BLaER1 treated with 17β-estradiol and CSF1 and Interleukin-3, amounts not matched to agents 10 nM and 100 nM (cell line): Measurements from ENCODE around the gene ILKAP.

ENCODE experiments used
- H3K27ac ChIP-seq, 11 experiments: shearing (Covaris generic); formaldehyde crosslinking; 2 replicates each; pipeline ENCODE4 v1.8.1; 2022
- H3K27me3 ChIP-seq, 11 experiments: shearing (Covaris generic); formaldehyde crosslinking; 2 replicates each; pipeline ENCODE4 v1.8.1; 2022
- H3K36me3 ChIP-seq, 11 experiments: shearing (Covaris generic); formaldehyde crosslinking; 2 replicates each; pipeline ENCODE4 v1.8.1; 2022
- H3K4me1 ChIP-seq, 10 experiments: shearing (Covaris generic); formaldehyde crosslinking; 2 replicates each; pipeline ENCODE4 v1.8.1; 2022
- H3K4me2 ChIP-seq, 11 experiments: shearing (Covaris generic); formaldehyde crosslinking; 2 replicates each; pipeline ENCODE4 v1.8.1; 2022
- H3K4me3 ChIP-seq, 10 experiments: shearing (Covaris generic); formaldehyde crosslinking; 2 replicates each; pipeline ENCODE4 v1.8.1; 2022
- H3K9ac ChIP-seq, 11 experiments: shearing (Covaris generic); formaldehyde crosslinking; 2 replicates each; pipeline ENCODE4 v1.8.1; 2022
- H3K9me3 ChIP-seq, 11 experiments: shearing (Covaris generic); formaldehyde crosslinking; replicated peaks in 1 of 11; 2 replicates each; pipeline ENCODE4 v1.8.1; 2022
- H4K20me1 ChIP-seq, 11 experiments: shearing (Covaris generic); formaldehyde crosslinking; 2 replicates each; pipeline ENCODE4 v1.8.1; 2022
- Cebpa-rat ChIP-seq, 11 experiments: shearing (Covaris generic); IDR thresholded peaks; 2 replicates each; pipeline ENCODE4 v1.8.1; 2022

ILKAP gene

GRCh38 chr2:238163481-238164198 lies 39.9 kb downstream of the ILKAP start:
- H3K9me3 ChIP-seq: no peaks in the 10 kb centered on the region
- H3K36me3 ChIP-seq: peaks cover 12 to 31% (median 22%) of the 10 kb centered on the region in 11 experiments
- TF ChIP-seq Cebpa-rat (IDR thresholded peaks at IDR 0.05): no peak
- H3K4me2 ChIP-seq: no peak overlapping the region
- H3K27me3 ChIP-seq: peaks cover 7 to 19% (median 14%) of the 10 kb centered on the region in 11 experiments; a peak in 16 of 22 replicates
- H4K20me1 ChIP-seq: peaks cover 0 to 32% (median 0%) of the 10 kb centered on the region in 11 experiments; a peak in 7 of 22 replicates
- no peak overlapping the region for H3K4me3 ChIP-seq
- H3K27ac ChIP-seq: no peak overlapping the region
- no peak overlapping the region for H3K9ac ChIP-seq
- H3K4me1 ChIP-seq: peaks cover 21 to 57% (median 42%) of the 10 kb centered on the region in 10 experiments

- peaks cover 5 to 25% (median 15%) of the 10 kb centered on the region in 11 experiments for H3K36me3 ChIP-seq
- peaks cover 7 to 19% (median 14%) of the 10 kb centered on the region in 11 experiments; a peak in 16 of 22 replicates for H3K27me3 ChIP-seq
- no peak overlapping the region for H3K27ac ChIP-seq
- peaks cover 21 to 50% (median 35%) of the 10 kb centered on the region in 10 experiments for H3K4me1 ChIP-seq
- TF ChIP-seq Cebpa-rat (IDR thresholded peaks at IDR 0.05): no peak
- H3K4me3 ChIP-seq: no peak overlapping the region
- peak overlapping the region in 1 of 11 experiments; percentile 44; a peak in 1 of 22 replicates for H3K9ac ChIP-seq
- H3K4me2 ChIP-seq: peak overlapping the region in 2 of 11 experiments; percentile 11 to 97; a peak in 3 of 22 replicates
- H3K9me3 ChIP-seq: no peaks in the 10 kb centered on the region
- peaks cover 0 to 36% (median 0%) of the 10 kb centered on the region in 11 experiments; a peak in 8 of 22 replicates for H4K20me1 ChIP-seq
Measured at GRCh38 chr2:238162846-238163441, 40.6 kb downstream of the ILKAP start.

GRCh38 chr2:238162251-238162845 lies 41.1 kb downstream of the ILKAP start:
- H3K9ac ChIP-seq: peak overlapping the region in 2 of 11 experiments; percentile 9 to 44; a peak in 1 of 22 replicates
- H3K9me3 ChIP-seq: no peaks in the 10 kb centered on the region
- H3K27me3 ChIP-seq: peaks cover 7 to 19% (median 14%) of the 10 kb centered on the region in 11 experiments; a peak in 16 of 22 replicates
- no peak overlapping the region for H3K4me3 ChIP-seq
- H3K36me3 ChIP-seq: peaks cover 0 to 19% (median 9%) of the 10 kb centered on the region in 11 experiments; a peak in 19 of 22 replicates
- peaks cover 0 to 36% (median 0%) of the 10 kb centered on the region in 11 experiments; a peak in 8 of 22 replicates for H4K20me1 ChIP-seq
- peak overlapping the region in 2 of 11 experiments; percentile 8 to 22; a peak in 2 of 22 replicates for H3K27ac ChIP-seq
- peaks cover 21 to 45% (median 32%) of the 10 kb centered on the region in 10 experiments for H3K4me1 ChIP-seq
- TF ChIP-seq Cebpa-rat (IDR thresholded peaks at IDR 0.05): no peak
- peak overlapping the region in 3 of 11 experiments; percentile 11 to 98 (median 97); a peak in 3 of 22 replicates for H3K4me2 ChIP-seq

GRCh38 chr2:238161291-238162051 lies 42.0 kb downstream of the ILKAP start:
- Histone ChIP-seq H3K4me3 (no peak overlapping the region), H3K27me3 (peaks cover 7 to 19% (median 14%) of the 10 kb centered on the region in 11 experiments; a peak in 16 of 22 replicates), H3K36me3 (peaks cover 0 to 10% (median under 1%) of the 10 kb centered on the region in 11 experiments; a peak in 8 of 22 replicates), H3K4me2 (peak overlapping the region; percentile 84 to 98 (median 97); a peak in 20 of 22 replicates), H3K27ac (peak overlapping the region in 4 of 11 experiments; percentile 55 to 83 (median 77); a peak in 6 of 22 replicates), H4K20me1 (peaks cover 0 to 32% (median 0%) of the 10 kb centered on the region in 11 experiments; a peak in 8 of 22 replicates), H3K4me1 (peaks cover 21 to 44% (median 32%) of the 10 kb centered on the region in 10 experiments), H3K9me3 (no peaks in the 10 kb centered on the region), H3K9ac (peak overlapping the region in 8 of 11 experiments; percentile 31 to 88 (median 82); a peak in 7 of 22 replicates)
- no peak for TF ChIP-seq Cebpa-rat (IDR thresholded peaks at IDR 0.05)

- H3K9me3 ChIP-seq: no peaks in the 10 kb centered on the region
- no peak for TF ChIP-seq Cebpa-rat (IDR thresholded peaks at IDR 0.05)
- H3K4me3 ChIP-seq: peak overlapping the region in 8 of 10 experiments; percentile 62 to 75 (median 67); a peak in 16 of 20 replicates
- peaks cover 21 to 46% (median 35%) of the 10 kb centered on the region in 10 experiments for H3K4me1 ChIP-seq
- H3K9ac ChIP-seq: peak overlapping the region in 8 of 11 experiments; percentile 31 to 88 (median 82); a peak in 14 of 22 replicates
- H4K20me1 ChIP-seq: peaks cover 0 to 28% (median 0%) of the 10 kb centered on the region in 11 experiments; a peak in 6 of 22 replicates
- H3K4me2 ChIP-seq: peak overlapping the region; percentile 84 to 98 (median 97)
- 0 out of 22 replicates have a peak, but pooled peaks cover 0 to 1% (median 0%) of the 10 kb centered on the region in 11 experiments for H3K36me3 ChIP-seq
- H3K27me3 ChIP-seq: peaks cover 7 to 19% (median 14%) of the 10 kb centered on the region in 11 experiments; a peak in 16 of 22 replicates
- peak overlapping the region in 8 of 11 experiments; percentile 12 to 83 (median 48); a peak in 14 of 22 replicates for H3K27ac ChIP-seq
Measured at GRCh38 chr2:238160206-238161129, 43.0 kb downstream of the ILKAP start.

- Histone ChIP-seq H3K27ac (peak overlapping the region in 4 of 11 experiments; percentile 55 to 83 (median 77); a peak in 6 of 22 replicates), H3K9me3 (no peaks in the 10 kb centered on the region), H3K4me3 (peak overlapping the region; percentile 55 to 75 (median 66); a peak in 19 of 20 replicates), H3K9ac (peak overlapping the region in 8 of 11 experiments; percentile 76 to 88 (median 82); a peak in 15 of 22 replicates), H3K4me2 (peak overlapping the region; percentile 84 to 98 (median 97)), H3K4me1 (peaks cover 21 to 52% (median 42%) of the 10 kb centered on the region in 10 experiments), H3K36me3 (no peaks in the 10 kb centered on the region), H4K20me1 (peaks cover 0 to 26% (median 0%) of the 10 kb centered on the region in 11 experiments; a peak in 5 of 22 replicates), H3K27me3 (peaks cover 7 to 19% (median 14%) of the 10 kb centered on the region in 11 experiments; a peak in 16 of 22 replicates)
- TF ChIP-seq Cebpa-rat (IDR thresholded peaks at IDR 0.05): no peak
Measured at GRCh38 chr2:238159661-238160205, 43.8 kb downstream of the ILKAP start.
